ENCODE results near the gene FHOD3.

GRCh38 chr18:36602620-36603019, 305.1 kb downstream of the FHOD3 start:
- TF ChIP-seq ZSCAN4 (tag by site-specific recombination; IDR thresholded peaks at IDR 0.05): no peak
- TF ChIP-seq ZNF248 (tag by site-specific recombination; IDR thresholded peaks at IDR 0.05): no peak
- TF ChIP-seq REST (tag by site-specific recombination; IDR thresholded peaks at IDR 0.05): no peak
- no peak for TF ChIP-seq CTCF (tag by site-specific recombination; IDR thresholded peaks at IDR 0.05)
- TF ChIP-seq ZNF274 (IDR thresholded peaks at IDR 0.05; ENCODE audit: low read length): no peak
- no peak for TF ChIP-seq ZNF274 (tag by site-specific recombination; IDR thresholded peaks at IDR 0.05; ENCODE audit: borderline replicate concordance)
- TF ChIP-seq, protein P1, sequence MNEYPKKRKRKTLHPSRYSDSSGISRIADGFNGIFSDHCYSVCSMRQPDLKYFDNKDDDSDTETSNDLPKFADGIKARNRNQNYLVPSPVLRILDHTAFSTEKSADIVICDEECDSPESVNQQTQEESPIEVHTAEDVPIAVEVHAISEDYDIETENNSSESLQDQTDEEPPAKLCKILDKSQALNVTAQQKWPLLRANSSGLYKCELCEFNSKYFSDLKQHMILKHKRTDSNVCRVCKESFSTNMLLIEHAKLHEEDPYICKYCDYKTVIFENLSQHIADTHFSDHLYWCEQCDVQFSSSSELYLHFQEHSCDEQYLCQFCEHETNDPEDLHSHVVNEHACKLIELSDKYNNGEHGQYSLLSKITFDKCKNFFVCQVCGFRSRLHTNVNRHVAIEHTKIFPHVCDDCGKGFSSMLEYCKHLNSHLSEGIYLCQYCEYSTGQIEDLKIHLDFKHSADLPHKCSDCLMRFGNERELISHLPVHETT (tag by site-specific recombination; IDR thresholded peaks at IDR 0.05): no peak
- TF ChIP-seq ZNF121 (tag by site-specific recombination; IDR thresholded peaks at IDR 0.05): no peak
- TF ChIP-seq, protein P2, sequence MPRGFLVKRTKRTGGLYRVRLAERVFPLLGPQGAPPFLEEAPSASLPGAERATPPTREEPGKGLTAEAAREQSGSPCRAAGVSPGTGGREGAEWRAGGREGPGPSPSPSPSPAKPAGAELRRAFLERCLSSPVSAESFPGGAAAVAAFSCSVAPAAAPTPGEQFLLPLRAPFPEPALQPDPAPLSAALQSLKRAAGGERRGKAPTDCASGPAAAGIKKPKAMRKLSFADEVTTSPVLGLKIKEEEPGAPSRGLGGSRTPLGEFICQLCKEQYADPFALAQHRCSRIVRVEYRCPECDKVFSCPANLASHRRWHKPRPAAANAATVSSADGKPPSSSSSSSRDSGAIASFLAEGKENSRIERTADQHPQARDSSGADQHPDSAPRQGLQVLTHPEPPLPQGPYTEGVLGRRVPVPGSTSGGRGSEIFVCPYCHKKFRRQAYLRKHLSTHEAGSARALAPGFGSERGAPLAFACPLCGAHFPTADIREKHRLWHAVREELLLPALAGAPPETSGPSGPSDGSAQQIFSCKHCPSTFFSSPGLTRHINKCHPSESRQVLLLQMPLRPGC (tag by site-specific recombination; IDR thresholded peaks at IDR 0.05): no peak
- TF ChIP-seq ZNF37A (tag by site-specific recombination; IDR thresholded peaks at IDR 0.05): no peak
- no peak for TF ChIP-seq ZNF23 (tag by site-specific recombination; IDR thresholded peaks at IDR 0.05; ENCODE audit: borderline replicate concordance)
- no peak for TF ChIP-seq KLF16 (tag by site-specific recombination; IDR thresholded peaks at IDR 0.05)
- TF ChIP-seq ZNF174 (tag by site-specific recombination; IDR thresholded peaks at IDR 0.05): no peak
- no peak for TF ChIP-seq ZXDB (tag by site-specific recombination; IDR thresholded peaks at IDR 0.05)
- TF ChIP-seq, protein P3, sequence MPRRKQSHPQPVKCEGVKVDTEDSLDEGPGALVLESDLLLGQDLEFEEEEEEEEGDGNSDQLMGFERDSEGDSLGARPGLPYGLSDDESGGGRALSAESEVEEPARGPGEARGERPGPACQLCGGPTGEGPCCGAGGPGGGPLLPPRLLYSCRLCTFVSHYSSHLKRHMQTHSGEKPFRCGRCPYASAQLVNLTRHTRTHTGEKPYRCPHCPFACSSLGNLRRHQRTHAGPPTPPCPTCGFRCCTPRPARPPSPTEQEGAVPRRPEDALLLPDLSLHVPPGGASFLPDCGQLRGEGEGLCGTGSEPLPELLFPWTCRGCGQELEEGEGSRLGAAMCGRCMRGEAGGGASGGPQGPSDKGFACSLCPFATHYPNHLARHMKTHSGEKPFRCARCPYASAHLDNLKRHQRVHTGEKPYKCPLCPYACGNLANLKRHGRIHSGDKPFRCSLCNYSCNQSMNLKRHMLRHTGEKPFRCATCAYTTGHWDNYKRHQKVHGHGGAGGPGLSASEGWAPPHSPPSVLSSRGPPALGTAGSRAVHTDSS (tag by site-specific recombination; IDR thresholded peaks at IDR 0.05): no peak
